IPS DF 6.9 (cell line): ENCODE results near the gene HEATR5A.
"Not testable (repeated sequence)": the region's sequence is repeated elsewhere in the genome, so short reads cannot be mapped to it uniquely, and the experiment has no call there.

Experiments used
- DNase-seq: peaks from one replicate; pipeline ENCODE4 v3.0.0-alpha.2; 2013; ENCODE audit warnings: low read depth, low spot score
- H3K27ac ChIP-seq: one replicate; pipeline ENCODE4 v1.5.1; 2013; ENCODE audit warnings: low read length, control low read depth
- H3K27me3 ChIP-seq: 2 replicates; pipeline ENCODE4 v1.6.1; 2013; ENCODE audit warnings: mild to moderate bottlenecking, low read length; ENCODE audit not compliant: control insufficient read depth, insufficient read depth
- H3K36me3 ChIP-seq: 2 replicates; pipeline ENCODE4 v1.6.1; 2013; ENCODE audit warnings: low read length; ENCODE audit not compliant: control insufficient read depth, insufficient read depth
- H3K4me1 ChIP-seq: 2 replicates; pipeline ENCODE4 v1.6.1; 2013; ENCODE audit warnings: low read length; ENCODE audit not compliant: control insufficient read depth, insufficient read depth
- H3K4me3 ChIP-seq: 2 replicates; pipeline ENCODE4 v1.5.1; 2013; ENCODE audit warnings: mild to moderate bottlenecking, low read length
- H3K9me3 ChIP-seq: 2 replicates; pipeline ENCODE4 v1.6.1; 2013; ENCODE audit warnings: low read length, inconsistent platforms; ENCODE audit not compliant: control insufficient read depth, insufficient read depth
- WGBS: extraction: QIAGEN DNeasy Blood & Tissue Kit; methylation state at CpG from one replicate; pipeline ENCODE4 v1.1.7; 2013; ENCODE audit warnings: mixed read lengths, missing lambda C conversion rate; ENCODE audit not compliant: insufficient read length, insufficient coverage; 5-methylcytosine and 5-hydroxymethylcytosine counted together

Gene HEATR5A

GRCh38 chr14:31257554-31258426 lies 162.6 kb downstream of the HEATR5A start:
- H3K4me1 ChIP-seq, H3K9me3 ChIP-seq, H3K36me3 ChIP-seq, DNase-seq, H3K4me3 ChIP-seq, H3K27ac ChIP-seq, H3K27me3 ChIP-seq: not testable (repeated sequence)
- no CpG with 5 or more reads among the region's 17 CpGs for WGBS

GRCh38 chr14:31257244-31257553 lies 163.2 kb downstream of the HEATR5A start:
- Histone ChIP-seq H3K9me3 (no peaks in the 10 kb centered on the region), H3K27ac (no peak overlapping the region), H3K27me3 (no peaks in the 10 kb centered on the region), H3K4me3 (no peak overlapping the region), H3K36me3 (no peaks in the 10 kb centered on the region), H3K4me1 (no peaks in the 10 kb centered on the region)
- no CpG with 5 or more reads among the region's 1 CpG for WGBS
- DNase-seq: no peak

DNA sequence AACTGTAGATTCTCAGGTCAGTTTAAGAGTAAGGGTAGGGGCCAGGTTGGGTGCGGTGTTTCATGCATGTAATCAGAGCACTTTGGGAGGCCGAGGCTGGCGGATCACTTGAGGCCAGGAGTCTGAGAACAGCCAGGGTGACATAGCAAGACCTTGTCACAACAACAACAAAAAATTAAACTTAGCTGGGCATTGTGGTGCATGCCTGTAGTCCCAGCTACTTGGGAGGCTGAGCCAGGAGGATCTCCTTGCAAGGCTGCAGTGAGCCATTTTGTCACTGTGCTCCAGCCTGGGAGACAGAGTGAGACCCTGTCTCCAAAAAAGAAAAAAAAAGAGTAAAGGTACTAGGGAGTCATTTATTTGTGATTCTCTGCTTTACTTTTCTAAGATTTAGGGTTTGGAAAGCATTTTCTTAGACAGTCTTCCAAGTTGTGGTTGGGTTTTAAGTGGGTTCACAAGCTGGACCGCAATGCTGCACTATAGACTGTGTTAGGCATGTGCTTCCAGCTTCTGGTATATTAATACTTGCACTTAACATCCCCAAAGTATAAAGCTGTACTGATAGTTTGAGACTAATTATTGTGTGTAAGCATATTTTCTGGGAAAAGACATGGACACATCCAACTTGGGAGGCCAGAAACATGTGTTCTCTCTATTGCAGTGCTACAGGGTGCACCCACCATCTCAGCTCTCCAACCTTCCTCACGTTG lies 163.7 kb downstream of the HEATR5A start:
- no peak overlapping the region for H3K27ac ChIP-seq
- no peaks in the 10 kb centered on the region for H3K27me3 ChIP-seq
- no peaks in the 10 kb centered on the region for H3K36me3 ChIP-seq
- DNase-seq: no peak
- no peaks in the 10 kb centered on the region for H3K4me1 ChIP-seq
- H3K4me3 ChIP-seq: no peak overlapping the region
- WGBS: no CpG with 5 or more reads among the region's 5 CpGs
- H3K9me3 ChIP-seq: no peaks in the 10 kb centered on the region

DNA sequence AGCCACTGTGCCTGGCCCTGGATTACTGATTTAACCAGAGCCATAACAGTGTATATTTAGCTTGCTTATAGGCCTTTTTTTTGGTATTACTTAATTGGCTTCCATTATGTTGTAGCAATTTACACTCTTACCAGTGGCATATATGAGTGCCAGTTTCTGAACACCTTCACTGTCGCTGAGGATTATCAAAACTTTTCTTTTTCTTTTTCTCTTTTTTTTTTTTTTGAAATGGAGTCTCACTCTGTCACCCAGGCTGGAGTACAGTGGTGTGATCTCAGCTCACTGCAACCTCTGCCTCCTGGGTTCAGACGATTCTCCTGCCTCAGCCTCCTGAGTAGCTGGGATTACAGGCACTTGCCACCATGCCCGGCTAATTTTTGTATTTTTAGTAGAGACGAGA lies 164.4 kb downstream of the HEATR5A start:
- not testable (repeated sequence) for H3K36me3 ChIP-seq, H3K4me3 ChIP-seq, DNase-seq, H3K27ac ChIP-seq, H3K9me3 ChIP-seq, H3K27me3 ChIP-seq, H3K4me1 ChIP-seq
- no CpG with 5 or more reads among the region's 4 CpGs for WGBS

GRCh38 chr14:31255286-31255685 lies 165.1 kb downstream of the HEATR5A start:
- Histone ChIP-seq H3K4me1 (no peaks in the 10 kb centered on the region), H3K36me3 (no peaks in the 10 kb centered on the region), H3K4me3 (no peak overlapping the region), H3K9me3 (no peaks in the 10 kb centered on the region), H3K27me3 (no peaks in the 10 kb centered on the region), H3K27ac (no peak overlapping the region)
- DNase-seq: no peak
- no CpG with 5 or more reads among the region's 2 CpGs for WGBS

GRCh38 chr14:31253746-31254471 lies 166.4 kb downstream of the HEATR5A start:
- no peaks in the 10 kb centered on the region for H3K36me3 ChIP-seq
- H3K9me3 ChIP-seq: no peaks in the 10 kb centered on the region
- DNase-seq: no peak
- H3K27me3 ChIP-seq: no peaks in the 10 kb centered on the region
- no peak overlapping the region for H3K4me3 ChIP-seq
- no CpG with 5 or more reads among the region's 9 CpGs for WGBS
- H3K27ac ChIP-seq: no peak overlapping the region
- no peaks in the 10 kb centered on the region for H3K4me1 ChIP-seq

- no peak for DNase-seq
- H3K27ac ChIP-seq: no peak overlapping the region
- H3K9me3 ChIP-seq: no peaks in the 10 kb centered on the region
- no peak overlapping the region for H3K4me3 ChIP-seq
- no peaks in the 10 kb centered on the region for H3K4me1 ChIP-seq
- WGBS: no CpG with 5 or more reads among the region's 1 CpG
- H3K36me3 ChIP-seq: no peaks in the 10 kb centered on the region
- H3K27me3 ChIP-seq: no peaks in the 10 kb centered on the region
Observed at GRCh38 chr14:31252865-31253264, 167.5 kb downstream of the HEATR5A start.

GRCh38 chr14:31251028-31251958 lies 169.1 kb downstream of the HEATR5A start:
- WGBS: 100% methylated on average over 1 of the region's 10 CpGs
- no peak for DNase-seq
- Histone ChIP-seq H3K9me3 (no peaks in the 10 kb centered on the region), H3K27me3 (no peaks in the 10 kb centered on the region), H3K4me3 (no peak overlapping the region), H3K4me1 (no peaks in the 10 kb centered on the region), H3K27ac (no peak overlapping the region), H3K36me3 (no peaks in the 10 kb centered on the region)

DNA sequence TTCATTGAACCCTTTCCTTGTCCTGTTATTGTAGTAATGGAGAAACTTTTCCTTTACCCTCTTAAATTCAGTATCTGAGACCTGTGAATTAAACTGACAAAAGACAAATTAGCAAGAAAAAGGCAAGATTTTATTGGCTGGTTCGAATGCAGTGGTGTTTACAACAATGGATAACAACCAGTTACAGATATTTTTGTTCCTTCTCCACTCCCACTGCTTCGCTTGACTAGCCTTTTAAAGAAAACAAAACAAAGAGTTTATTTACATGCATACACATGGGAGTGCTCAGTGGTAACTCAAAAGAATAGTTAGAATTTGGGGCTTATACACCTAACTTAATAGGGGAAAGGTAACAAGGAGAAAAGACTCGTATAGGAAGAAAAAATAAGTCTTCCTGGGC lies 175.7 kb downstream of the HEATR5A start:
- Histone ChIP-seq H3K4me1 (no peaks in the 10 kb centered on the region; the same call in 1 of the 2 replicates), H3K27ac (no peak overlapping the region), H3K36me3 (no peaks in the 10 kb centered on the region), H3K4me3 (no peak overlapping the region), H3K27me3 (no peaks in the 10 kb centered on the region), H3K9me3 (no peaks in the 10 kb centered on the region)
- WGBS: no CpG with 5 or more reads among the region's 3 CpGs
- DNase-seq: no peak

- no peaks in the 10 kb centered on the region for H3K36me3 ChIP-seq
- no peak for DNase-seq
- no peaks in the 10 kb centered on the region; the same call in 1 of the 2 replicates for H3K4me1 ChIP-seq
- H3K27me3 ChIP-seq: no peaks in the 10 kb centered on the region
- H3K27ac ChIP-seq: no peak overlapping the region
- no peak overlapping the region for H3K4me3 ChIP-seq
- no CpG with 5 or more reads among the region's 8 CpGs for whole genome bisulfite sequencing
- H3K9me3 ChIP-seq: no peaks in the 10 kb centered on the region
Observed at GRCh38 chr14:31243860-31244259, 176.5 kb downstream of the HEATR5A start.
